ENCODE results near the gene SLC35A5.
A peak's percentile ranks its signal among the peaks of the same experiment; 100 is the strongest.

The SLC35A5 gene

DNA sequence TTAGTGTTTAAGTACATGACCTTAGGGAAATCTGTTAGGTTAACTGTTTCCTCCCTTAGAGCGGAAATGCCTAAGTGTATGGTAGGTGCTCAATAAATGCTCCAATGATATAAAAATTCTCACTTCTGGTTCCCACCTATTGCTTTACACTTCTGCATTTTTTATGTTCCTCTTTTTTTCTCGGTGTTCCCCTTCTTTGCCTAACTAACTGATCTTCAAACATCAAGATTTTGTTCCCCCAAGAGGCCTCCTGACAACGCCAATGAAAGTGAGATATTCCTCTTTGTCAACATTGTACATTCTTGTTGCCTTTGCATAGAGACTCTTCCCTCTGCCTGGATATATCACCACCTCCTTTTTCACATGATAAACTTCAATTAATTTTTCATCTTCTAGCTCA lies 17.4 kb downstream of the SLC35A5 start:
- H3K79me2 ChIP-seq (ENCODE audit: low read length): no peaks in the 10 kb centered on the region
- H3K27ac ChIP-seq (ENCODE audit: low read length): no peak overlapping the region
- H3K27me3 ChIP-seq (replicated peaks; ENCODE audit: insufficient read depth, low read length): no peaks in the 10 kb centered on the region
- DNase-seq: no peak
- no peaks in the 10 kb centered on the region for H3K9me2 ChIP-seq (replicated peaks; ENCODE audit: insufficient read depth, low read length)
- H3K9ac ChIP-seq (ENCODE audit: low read length): no peak overlapping the region
- H3K4me3 ChIP-seq (ENCODE audit: low read length): no peak overlapping the region
- no peaks in the 10 kb centered on the region for H3F3A ChIP-seq (ENCODE audit: insufficient read depth, low read length)
- H3K4me2 ChIP-seq (ENCODE audit: low read depth, low read length): no peak overlapping the region
- H4K20me1 ChIP-seq (ENCODE audit: insufficient read depth, low read length): no peaks in the 10 kb centered on the region
- no peaks in the 10 kb centered on the region for H3K4me1 ChIP-seq (ENCODE audit: low read length)
- no peaks in the 10 kb centered on the region for H3K36me3 ChIP-seq (replicated peaks; ENCODE audit: insufficient read depth, low read length)
- TF ChIP-seq CTCF (IDR thresholded peaks at IDR 0.05; ENCODE audit: low read length) (no peak), EZH2phosphoT487 (IDR thresholded peaks at IDR 0.05; ENCODE audit: low read length) (no peak)
- H3K9me3 ChIP-seq (replicated peaks; ENCODE audit: insufficient read depth, low read length): no peaks in the 10 kb centered on the region
- no peak overlapping the region for H2AFZ ChIP-seq (ENCODE audit: low read length)

DNA sequence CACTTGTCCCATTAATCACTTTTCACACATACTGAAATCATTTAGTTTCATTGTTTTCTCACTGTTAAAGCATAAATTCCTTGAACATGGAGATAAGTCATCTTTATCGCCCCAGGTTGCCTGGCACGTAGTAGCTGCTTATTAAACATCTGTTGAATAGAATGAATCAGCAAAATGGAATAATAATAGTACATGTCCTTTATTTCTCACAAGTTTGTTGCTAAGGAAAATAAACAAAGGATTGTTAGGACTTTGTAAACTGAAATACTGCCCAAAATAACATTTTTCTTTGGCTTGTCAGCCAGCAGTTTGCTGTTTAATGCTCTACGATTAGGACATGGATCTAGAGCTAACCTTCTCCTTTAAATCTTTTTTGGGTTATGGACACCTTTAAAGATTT lies 17.9 kb downstream of the SLC35A5 start:
- Histone ChIP-seq H3K27me3 (replicated peaks; ENCODE audit: insufficient read depth, low read length) (no peaks in the 10 kb centered on the region), H3K4me1 (ENCODE audit: low read length) (no peaks in the 10 kb centered on the region), H3F3A (ENCODE audit: insufficient read depth, low read length) (no peaks in the 10 kb centered on the region), H3K9me2 (replicated peaks; ENCODE audit: insufficient read depth, low read length) (no peaks in the 10 kb centered on the region), H3K9ac (ENCODE audit: low read length) (no peak overlapping the region), H3K79me2 (ENCODE audit: low read length) (no peaks in the 10 kb centered on the region), H3K9me3 (replicated peaks; ENCODE audit: insufficient read depth, low read length) (no peaks in the 10 kb centered on the region), H2AFZ (ENCODE audit: low read length) (no peak overlapping the region), H4K20me1 (ENCODE audit: insufficient read depth, low read length) (no peaks in the 10 kb centered on the region), H3K36me3 (replicated peaks; ENCODE audit: insufficient read depth, low read length) (no peaks in the 10 kb centered on the region), H3K4me3 (ENCODE audit: low read length) (no peak overlapping the region), H3K4me2 (ENCODE audit: low read depth, low read length) (no peak overlapping the region), H3K27ac (ENCODE audit: low read length) (no peak overlapping the region)
- TF ChIP-seq EZH2phosphoT487 (IDR thresholded peaks at IDR 0.05; ENCODE audit: low read length) (no peak), EZH2 (optimal IDR thresholded peaks at IDR 0.05; ENCODE audit: low read depth, low read length) (no peak), CTCF (IDR thresholded peaks at IDR 0.05; ENCODE audit: low read length) (no peak)
- no peak for DNase-seq

DNA sequence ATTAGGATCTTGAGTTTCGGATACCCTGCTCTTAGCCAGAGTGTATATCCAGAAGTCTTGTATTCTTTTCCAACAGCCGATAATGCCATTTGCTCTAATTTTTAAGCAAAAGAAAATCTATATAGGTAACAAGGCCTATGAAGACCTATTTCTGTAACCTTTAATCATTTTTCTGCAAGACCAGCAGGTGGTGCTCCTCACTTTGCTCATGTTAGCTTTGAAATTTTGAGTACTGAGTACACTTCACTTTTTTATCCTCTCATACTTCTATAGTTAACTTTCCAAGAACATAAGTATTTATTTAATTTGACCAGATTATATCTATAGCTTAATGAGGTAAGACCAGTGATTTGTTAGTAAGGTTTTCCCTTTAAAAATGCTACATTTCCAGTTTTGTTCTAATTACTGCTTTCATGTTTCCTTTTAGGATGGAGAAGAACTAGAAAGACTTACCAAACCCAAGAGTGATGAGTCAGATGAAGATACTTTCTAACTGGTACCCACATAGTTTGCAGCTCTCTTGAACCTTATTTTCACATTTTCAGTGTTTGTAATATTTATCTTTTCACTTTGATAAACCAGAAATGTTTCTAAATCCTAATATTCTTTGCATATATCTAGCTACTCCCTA lies 20.5 kb downstream of the SLC35A5 start:
- no peak overlapping the region for H3K4me2 ChIP-seq (ENCODE audit: low read depth, low read length)
- no peaks in the 10 kb centered on the region for H3K27me3 ChIP-seq (replicated peaks; ENCODE audit: insufficient read depth, low read length)
- no peaks in the 10 kb centered on the region for H3K36me3 ChIP-seq (replicated peaks; ENCODE audit: insufficient read depth, low read length)
- H3K9ac ChIP-seq (ENCODE audit: low read length): no peak overlapping the region
- H3K27ac ChIP-seq (ENCODE audit: low read length): no peak overlapping the region
- H4K20me1 ChIP-seq (ENCODE audit: insufficient read depth, low read length): no peaks in the 10 kb centered on the region
- H3K4me3 ChIP-seq (ENCODE audit: low read length): no peak overlapping the region
- H3K9me2 ChIP-seq (replicated peaks; ENCODE audit: insufficient read depth, low read length): no peaks in the 10 kb centered on the region
- DNase-seq: peak; percentile 48
- no peaks in the 10 kb centered on the region for H3K9me3 ChIP-seq (replicated peaks; ENCODE audit: insufficient read depth, low read length)
- TF ChIP-seq CTCF (IDR thresholded peaks at IDR 0.05; ENCODE audit: low read length) (peak; percentile 60), EZH2 (optimal IDR thresholded peaks at IDR 0.05; ENCODE audit: low read depth, low read length) (no peak), EZH2phosphoT487 (IDR thresholded peaks at IDR 0.05; ENCODE audit: low read length) (no peak)
- no peaks in the 10 kb centered on the region for H3K79me2 ChIP-seq (ENCODE audit: low read length)
- no peak overlapping the region for H2AFZ ChIP-seq (ENCODE audit: low read length)
- H3K4me1 ChIP-seq (ENCODE audit: low read length): peaks cover 6% of the 10 kb centered on the region; the same call in 1 of the 2 replicates
- no peaks in the 10 kb centered on the region for H3F3A ChIP-seq (ENCODE audit: insufficient read depth, low read length)
